ENCODE data around the gene MEIOSIN.

DNA sequence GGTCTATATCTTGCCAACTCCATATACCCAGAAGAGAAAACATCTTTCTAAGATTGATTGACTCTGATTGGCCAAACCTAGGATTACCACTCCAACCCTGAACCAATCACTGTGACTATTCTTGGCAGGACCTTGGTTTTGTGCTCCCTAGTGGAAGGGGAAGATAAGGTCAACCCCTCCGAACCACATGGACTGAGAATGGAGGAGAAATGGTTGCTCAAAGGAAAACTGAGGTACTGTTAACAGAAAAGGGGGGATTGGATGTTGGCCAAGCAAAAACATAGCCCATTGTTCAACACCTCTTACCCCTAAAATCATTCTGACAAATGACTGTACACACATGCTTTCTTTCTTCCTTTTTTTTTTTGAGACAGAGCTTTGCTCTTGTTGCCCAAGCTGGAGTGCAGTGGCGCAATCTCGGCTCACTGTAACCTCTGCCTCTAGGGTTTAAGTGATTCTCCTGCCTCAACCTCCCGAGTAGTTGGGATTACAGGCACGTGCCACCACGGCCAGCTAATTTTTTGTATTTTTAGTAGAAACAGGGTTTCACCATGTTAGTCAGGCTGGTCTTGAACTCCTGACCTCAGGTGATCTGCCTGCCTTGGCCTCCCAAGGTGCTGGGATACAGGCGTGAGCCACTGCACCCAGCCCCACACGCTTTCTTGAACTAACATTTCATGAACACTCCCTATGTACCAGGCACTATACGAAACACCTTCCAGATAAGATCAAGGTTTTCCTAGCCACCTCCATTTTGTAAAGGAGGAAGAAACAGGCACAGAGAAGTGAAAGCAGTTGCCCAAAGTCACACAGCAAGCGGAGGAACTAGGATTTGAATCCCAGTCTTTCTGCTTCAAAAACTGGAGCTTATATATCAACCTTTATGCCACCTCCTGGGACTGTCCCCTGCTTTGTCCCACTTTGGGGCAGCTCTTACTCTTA, 6.5 kb downstream of the MEIOSIN start:
- TF ChIP-seq, protein P1, sequence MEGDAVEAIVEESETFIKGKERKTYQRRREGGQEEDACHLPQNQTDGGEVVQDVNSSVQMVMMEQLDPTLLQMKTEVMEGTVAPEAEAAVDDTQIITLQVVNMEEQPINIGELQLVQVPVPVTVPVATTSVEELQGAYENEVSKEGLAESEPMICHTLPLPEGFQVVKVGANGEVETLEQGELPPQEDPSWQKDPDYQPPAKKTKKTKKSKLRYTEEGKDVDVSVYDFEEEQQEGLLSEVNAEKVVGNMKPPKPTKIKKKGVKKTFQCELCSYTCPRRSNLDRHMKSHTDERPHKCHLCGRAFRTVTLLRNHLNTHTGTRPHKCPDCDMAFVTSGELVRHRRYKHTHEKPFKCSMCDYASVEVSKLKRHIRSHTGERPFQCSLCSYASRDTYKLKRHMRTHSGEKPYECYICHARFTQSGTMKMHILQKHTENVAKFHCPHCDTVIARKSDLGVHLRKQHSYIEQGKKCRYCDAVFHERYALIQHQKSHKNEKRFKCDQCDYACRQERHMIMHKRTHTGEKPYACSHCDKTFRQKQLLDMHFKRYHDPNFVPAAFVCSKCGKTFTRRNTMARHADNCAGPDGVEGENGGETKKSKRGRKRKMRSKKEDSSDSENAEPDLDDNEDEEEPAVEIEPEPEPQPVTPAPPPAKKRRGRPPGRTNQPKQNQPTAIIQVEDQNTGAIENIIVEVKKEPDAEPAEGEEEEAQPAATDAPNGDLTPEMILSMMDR (IDR thresholded peaks at IDR 0.05), result no peak
- no peak for TF ChIP-seq POLR2A (IDR thresholded peaks at IDR 0.05)

Data from heart left ventricle (tissue), 13 donors.